GM21528 (cell line): Measurements from ENCODE around the gene BCL7C.
A peak's percentile ranks its signal among the peaks of the same experiment; 100 is the strongest.
"Not testable (repeated sequence)": the region's sequence is repeated elsewhere in the genome, so short reads cannot be mapped to it uniquely, and the experiment has no call there.

Experiments
- ATAC-seq: cut with Tn5 transposase; IDR thresholded peaks from one replicate; pipeline ENCODE4 v1.9.1; 2021; ENCODE audit warnings: mild to moderate bottlenecking, moderate library complexity; ENCODE audit not compliant: unreplicated experiment, low FRiP score

Gene BCL7C

DNA sequence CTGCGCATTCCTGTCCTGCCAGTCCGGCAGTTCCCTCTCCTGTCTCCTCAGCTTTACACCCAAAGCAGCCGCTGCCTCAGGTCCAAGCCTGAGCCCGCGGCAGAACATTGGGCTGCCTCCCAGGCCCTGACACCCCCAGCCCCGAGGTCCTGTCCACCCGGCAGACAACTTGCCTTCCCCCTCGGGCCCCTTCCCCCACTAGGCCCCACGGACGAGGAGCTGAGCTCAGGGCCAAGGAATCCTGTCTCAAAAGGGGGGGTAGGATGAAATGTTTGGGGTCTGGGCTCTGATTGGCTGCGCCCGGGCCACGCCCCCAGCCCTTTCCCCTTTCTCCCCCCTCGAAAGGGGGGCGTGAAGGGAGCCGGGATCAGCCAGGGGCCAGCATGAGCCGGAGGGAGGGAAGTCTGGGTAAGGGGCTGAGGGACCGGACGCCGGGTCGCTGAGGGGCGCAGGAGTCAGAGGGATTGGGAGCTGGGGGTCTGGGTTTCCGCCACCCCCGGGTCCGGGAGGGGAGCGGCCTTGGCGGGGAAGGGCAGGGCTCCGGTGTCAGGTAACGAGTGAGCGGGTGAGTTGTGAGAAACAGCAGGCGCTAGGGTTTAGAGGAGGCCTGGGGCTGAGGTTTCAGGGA is 2.5 kb upstream of the BCL7C start, which contains the start of gene CTF1:
TSS of gene CTF1 (plus strand) at position 354 of the 628 bp plus-strand sequence. CDS start at position 384, 30 bp downstream.
- no peak for ATAC-seq

DNA sequence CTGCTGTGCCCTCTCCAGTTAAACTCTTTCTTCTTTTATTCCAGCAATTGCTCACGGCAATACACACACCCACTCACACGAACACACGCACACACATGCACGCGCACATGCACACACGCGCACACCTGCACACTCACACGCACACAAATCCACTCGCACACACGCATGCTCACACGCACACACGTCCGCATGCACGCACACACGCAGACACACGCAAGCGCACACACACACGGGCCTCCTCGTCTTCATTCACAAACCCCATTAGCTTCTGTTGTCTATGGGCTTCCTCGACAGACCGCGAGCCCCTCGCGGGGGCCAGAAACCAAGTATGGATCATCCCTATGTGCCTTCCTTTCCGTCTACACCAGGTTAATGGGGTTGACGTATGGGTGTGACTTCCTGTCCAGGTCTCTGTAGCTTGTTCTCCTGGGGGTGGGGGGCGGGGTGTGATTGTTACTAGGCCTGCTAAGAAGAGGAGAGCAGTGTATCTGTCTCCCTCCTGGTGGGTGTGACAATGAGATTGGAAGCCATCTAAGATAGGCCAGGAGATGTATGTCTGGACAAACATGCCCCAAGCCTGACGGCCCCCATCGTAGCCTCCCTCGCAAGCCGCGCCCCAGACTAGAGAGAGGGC is 1.9 kb upstream of the BCL7C start:
- ATAC-seq: no peak

DNA sequence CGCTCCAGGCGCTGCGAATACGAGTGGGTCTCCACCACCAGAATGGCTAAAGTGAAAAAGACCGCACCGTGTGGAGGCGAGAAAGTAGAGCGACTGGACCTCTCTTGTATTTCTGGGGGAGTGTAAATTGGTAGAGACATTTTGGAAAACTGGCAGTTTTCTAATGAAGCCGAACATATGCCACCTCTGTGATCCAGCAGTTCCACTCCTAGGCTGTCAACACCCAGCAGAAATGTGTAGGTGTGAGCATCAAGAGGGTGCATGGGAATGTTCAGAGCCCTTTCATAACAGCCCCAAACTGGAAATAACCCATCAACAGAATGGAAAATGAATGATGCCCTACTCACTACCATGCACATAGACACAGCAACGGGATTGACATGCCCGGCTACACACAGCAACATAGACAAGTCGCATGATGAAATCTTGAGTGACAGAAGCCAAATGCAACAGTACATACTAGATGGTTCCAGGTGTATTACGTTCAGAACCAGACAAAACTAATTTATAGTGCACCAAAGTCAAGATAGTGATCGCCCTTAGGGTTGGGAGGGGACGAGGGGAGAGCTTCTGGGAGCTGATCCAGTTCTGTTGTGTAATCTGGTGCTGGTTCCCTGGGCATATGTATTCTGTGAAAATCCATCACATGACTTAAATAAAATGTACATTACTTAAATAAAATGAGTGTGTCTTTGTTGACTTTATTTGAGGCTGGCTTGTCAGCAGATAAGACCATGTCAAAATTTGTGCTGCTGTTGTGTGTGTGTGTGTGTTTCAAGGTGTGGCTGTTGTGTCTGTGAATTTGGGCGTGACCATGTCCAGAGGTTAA is 877 bp upstream of the BCL7C start:
- no peak for ATAC-seq

DNA sequence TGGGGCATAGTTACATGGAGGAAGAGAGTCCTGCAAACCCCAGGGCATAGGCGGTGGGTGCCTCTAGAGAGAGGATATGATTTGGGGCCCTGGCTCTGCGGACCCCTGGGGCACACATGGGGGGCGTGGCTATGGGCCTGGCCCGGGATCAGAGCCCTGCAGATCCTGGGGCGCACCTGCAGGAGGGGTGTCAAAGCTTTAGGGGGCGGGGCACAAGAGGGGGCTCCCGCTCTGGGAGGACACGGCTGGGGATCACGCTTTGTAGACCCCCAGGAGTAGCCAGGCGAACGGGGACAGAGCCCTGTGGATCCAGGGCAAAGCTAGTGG is 497 bp downstream of the BCL7C start:
- ATAC-seq: peak; percentile 23

DNA sequence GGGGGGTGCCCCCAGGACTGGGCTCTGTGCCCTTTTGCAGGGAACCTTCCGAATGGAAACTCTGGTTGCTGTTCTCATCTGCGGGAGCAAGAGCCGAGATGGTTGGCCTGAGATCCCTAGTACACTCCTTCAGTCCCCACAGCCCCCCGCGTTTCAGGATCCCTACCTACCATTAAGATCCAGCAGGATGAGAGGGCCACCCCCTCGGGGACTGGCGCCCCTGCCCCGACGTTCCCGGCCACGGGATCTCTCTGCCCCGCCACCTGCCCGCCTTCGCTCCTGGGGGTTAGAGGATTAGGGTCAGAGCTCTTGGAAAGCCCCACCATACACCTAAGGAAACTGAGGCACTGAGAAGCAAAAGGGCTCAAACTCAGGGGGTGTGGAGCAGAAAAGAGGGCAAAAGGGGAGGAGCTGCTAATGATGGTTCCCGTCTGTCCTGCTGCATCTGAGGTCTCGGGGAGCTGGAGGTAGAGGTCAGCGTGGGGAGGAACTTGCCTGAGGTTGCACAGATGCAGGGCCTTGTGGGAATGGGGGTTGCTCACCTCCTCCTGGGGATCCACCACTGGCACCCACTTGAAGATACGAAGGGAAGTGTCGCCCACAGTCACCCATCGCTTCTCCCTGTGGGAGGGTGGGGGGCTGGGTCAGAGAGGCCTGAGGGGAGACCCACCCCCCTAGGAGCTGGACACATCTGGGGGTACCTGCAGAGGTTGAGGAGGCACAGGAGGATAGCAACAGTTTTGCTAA is 1.0 kb downstream of the BCL7C start:
- ATAC-seq: no peak

DNA sequence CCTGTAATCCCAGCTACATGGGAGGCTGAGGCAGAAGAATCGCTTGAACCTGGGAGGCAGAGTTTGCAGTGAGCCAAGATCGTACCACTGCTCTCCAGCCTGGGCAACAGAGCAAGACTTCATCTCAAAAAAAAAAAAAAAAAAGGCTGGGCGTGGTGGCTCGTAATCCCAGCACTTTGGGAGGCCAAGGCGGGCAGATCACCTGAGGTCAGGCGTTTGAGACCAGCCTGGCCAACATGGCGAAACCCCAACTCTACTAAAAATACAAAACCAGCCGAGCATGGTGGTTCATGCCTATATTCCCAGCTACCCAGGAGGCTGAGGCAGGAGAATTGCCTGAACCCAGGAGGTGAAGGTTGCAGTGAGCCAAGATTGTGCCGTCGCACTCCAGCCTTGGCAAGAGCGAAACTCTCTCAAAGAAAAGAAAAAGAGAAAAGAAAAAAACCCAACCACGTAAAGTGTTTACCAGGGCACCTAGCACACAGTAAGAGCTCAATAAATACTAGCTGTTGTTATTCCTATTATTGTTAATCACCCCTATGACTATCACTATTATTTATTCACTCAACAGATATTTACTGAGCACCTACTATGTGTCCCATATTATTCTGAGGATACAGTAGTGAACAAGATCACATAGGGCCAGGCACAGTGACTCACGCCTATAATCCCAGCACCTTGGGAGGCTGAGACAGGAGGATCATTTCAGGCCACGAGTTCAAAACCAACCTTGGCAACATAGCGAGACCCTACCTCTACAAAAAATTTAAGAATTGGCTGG is 2.6 kb downstream of the BCL7C start:
- ATAC-seq: not testable (repeated sequence)

DNA sequence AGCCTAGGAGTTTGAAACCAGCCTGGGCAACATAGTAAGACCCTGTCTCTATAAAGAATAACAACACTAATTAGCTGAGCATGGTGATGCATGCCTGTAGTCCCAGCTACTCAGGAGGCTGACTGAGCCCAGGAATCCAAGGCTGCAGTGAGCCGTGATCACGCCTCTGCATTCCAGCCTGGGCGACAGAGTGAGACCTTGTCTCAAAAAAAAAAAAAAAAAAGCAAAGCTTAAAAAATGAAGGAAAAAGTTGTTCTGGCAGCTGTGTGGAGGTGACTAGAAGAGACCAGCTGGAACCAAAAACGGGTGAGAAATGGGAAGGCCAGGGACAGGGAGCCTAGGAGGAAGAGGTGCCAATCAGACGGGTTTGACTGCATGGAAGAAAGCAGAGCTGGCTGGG is 4.2 kb downstream of the BCL7C start:
- ATAC-seq: no peak

DNA sequence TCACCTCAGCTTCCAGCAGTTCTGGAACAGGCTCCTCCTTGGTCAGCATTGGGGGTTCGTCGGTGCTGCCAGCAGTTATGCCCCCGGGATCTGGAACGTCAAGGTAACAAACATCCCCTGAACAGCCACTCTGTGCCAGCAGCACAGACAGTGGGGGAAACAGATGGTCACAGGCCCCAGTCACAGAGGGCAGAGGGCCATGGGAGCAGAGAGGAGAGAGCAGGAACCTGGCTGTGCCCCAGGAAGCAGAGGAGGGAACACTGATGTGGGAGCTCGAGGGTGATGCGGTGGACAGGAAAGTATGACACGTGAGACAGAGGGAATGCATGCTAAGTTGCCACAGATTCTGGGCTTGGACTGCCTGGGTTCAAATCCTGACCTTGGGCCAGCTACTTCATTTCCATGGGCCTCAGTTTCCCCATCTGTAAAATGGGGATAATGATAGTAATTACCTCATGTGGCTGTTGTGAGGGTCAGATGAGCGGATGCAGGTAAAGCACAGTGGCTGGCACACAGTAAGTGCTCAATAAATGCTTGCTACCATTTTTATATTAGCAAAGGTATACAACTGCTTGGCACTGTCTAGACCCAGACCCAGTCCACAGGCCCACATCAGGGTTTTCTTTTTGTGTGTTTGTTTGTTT is 4.9 kb downstream of the BCL7C start:
- no peak for ATAC-seq

DNA sequence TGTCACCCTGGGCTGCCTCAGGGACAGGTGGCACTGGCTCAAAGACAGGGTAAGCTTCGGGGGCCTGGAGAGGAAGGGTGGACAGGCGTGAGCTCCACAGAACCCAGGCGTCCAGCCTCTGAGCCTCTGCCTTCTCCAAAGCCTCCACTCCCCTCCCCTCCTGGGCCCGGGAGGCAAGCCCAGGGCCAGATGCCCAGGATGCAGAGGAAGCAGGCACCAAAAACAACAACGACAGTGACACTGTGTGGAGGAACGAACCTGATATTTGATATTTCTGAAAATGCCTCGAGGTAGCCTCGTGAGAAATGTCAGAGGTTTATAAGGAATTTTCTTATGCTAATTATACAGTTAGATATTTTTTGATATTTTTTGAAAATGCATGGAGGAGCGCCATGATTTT is 6.0 kb downstream of the BCL7C start:
- no peak for ATAC-seq

DNA sequence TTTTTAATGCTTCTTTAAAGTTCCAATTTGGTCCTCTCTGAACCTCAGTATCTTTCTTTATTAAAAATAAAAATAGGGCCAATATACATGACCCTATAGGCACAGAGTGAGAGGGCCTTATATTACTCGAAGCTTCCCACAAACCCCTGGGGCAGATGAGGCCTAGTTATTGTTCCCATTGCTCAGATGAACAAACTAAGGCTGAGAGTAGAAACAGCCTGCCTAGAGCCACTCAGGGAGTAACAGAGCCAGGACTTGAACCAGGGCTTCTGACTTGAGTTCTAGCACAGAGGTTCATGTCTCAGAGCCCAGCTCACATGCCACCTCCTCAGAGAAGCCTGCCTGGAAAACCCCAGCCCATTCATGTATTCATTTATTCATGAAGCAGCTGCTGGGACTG is 7.7 kb downstream of the BCL7C start:
- no peak for ATAC-seq

DNA sequence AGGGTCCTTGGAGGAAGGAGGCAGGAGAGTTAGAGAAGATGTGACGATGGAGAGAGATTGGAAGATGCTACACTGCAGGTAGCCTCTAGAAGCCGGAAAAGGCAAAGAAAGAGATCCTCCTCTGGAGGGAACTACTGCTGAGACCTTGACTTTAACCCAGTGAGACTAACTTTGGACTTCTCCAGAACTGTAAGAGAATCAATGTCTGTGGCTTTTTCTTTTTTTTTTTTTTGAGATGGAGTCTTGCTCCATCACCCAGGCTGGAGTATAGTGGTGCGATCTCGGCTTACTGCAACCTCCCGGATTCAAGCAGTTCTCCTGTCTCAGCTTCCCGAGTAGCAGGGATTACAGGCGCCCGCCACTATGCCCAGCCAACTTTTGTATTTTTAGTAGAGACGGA is 8.7 kb downstream of the BCL7C start:
- ATAC-seq: no peak

DNA sequence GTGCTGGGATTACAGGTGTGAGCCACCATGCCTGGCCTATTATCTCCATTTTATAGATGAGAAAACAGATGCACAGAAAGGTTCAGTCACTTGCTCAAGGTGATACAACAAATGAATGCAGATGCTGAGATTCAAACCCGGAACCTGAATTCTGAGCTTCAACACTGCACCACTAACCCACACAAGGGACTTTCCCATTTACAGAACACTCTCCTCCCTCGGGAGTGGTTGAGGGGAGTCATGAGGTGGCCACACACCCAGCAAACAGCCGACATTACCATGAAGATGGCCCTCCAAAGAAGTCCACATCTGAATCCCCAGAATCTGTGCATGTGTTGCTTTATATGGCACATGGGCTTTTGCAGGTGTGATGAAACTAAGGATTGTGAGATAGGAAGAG is 9.1 kb downstream of the BCL7C start:
- no peak for ATAC-seq

DNA sequence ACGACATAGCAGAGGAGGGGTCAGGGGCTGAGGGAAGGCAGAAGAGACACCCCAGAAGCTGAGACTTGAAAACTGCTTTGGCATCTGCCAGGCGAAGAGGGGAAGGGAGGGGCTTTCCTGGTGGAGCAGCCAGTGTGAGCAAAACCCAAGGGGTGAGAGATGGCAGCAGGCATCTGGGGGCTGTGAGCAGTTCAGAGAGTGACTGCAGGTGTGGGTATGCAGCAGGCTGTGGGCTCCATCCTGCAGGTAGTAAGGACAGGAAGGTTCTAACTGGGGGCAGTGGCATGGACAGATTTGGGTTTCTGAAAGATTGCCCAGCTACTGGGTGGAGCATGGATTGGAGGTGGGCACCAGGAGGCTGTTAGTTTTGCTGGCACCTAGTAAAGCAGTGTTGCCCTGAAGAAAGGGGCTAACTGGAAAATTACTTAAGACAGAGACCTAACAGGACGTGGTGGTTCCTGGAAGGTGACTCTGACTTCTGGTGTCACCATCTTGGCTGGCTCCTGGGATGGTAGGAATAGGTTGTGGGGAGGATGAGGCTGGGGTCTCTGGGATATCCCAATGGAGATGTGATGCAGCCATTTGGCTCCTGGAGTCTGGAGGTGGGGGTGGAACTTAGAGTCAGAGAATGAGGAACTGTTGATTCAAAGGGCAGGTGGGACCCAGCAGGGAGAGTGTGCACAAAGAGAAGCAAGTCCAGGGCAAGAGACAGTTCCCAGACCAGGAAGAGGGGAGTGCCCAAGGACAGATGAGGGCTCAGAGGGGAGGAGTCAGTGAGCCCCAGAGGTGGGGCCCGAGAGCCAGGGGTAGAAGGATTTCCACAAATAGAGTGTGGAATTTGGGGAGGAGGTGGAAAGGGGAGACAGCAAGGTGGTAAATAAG is 11.2 kb downstream of the BCL7C start:
- ATAC-seq: no peak

DNA sequence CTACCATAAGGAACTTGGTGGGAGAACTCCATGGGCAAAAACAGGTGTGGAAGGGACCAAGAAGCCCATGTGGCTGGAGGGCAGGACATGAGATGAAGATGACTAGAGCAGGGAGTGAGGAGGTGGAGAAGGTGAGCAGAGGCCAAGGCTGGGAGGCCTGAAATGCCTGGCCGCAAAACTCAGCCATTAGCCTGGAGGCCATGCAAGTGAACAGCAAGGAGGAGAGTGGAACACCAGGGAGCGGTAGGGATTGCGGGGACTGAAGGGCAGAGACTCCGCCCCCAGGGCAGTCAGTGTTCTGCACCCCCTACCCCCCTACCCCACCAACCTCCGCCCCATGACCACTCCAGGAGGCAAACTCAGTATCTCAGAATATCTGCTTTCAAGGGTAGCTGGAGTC is 17.0 kb downstream of the BCL7C start:
- no peak for ATAC-seq

DNA sequence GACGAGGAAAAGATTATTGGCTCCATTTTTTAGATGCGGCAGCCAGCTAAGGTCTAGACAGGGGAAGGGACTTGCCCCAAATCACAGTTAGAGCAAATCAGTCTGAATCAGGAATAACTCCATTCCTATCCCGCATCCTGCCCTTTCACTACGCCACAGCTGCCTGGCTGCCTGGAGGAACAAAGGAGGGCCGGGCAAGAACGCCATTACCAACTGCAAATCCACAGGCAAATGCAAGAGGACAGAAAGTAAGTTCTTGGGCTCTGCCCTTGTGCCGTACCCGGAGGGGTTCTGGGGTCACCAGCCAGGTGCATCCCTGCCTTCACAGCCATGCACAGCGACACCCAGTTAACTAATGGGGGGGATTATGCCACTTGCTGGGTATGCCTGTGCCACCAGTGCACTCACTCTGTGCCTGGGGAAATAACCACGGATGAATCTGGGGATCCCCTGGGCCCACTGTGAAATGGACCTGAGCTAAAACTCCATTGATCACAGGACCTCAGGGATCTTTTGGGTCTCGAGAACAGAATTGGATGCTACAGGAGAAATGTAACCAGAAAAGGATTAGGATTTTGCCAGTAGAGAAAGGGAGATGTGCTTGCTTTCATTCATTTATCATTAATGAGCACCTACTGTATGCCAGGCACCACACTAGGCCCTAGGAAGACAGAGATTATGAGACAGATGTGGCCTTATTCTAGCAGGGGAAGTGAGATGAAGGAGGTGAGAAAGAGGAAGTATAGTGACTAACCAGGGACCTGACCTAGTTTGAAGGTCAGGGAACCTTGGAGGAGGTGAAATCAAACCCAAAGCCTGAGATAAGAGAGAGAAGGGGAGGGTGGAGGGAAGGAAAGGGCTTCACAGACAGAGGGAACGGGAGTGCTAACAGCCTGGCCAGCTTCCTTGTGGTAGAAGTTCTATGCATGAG is 17.7 kb downstream of the BCL7C start:
- ATAC-seq: no peak

DNA sequence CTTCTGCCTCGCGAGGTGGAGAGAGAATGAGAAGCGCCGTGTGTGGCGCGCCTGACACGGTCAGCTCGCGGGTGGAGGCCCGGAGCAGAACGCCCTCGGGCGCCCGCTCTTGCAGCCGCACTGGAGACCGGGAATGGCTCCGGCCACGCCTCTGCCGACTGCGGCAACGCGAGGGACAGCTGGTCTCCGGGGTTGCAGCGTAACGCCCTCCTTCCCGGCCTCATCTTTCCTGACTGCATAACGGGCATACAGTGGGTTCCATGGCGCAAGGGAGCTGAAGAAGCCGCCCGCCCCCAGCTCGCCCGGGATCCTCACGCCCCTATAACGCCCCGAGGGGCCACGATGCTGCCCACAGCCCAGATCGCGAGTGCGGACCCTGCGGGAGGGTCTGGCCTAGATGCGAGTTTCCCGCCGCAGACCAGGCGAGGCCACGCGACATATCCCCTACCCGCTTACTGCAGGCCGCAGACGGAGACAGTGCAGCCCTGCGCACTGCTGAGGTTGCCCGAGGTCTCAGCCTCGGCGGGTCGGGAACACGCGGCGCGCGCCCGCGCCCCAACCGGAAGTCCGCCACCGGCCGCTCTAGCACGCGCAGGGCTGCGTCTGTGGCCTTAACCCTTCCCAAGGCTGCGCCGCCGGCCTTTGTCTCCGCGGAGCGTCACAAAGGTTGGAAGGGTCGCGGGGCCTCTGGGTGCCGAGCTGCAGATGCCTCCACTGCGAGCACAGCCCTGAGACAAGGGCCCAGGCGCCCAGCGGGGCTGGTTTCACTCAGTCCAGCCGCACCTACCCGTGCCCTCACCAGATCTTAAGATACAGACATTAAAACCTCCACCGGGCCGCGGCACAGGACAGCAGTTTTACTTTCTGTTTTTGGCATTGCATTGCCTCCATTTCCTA is 18.8 kb downstream of the BCL7C start:
- peak; percentile 81 for ATAC-seq
